Trophoblast cell (in vitro differentiated cells and primary cell): ENCODE measurements around the gene C5orf52.
"Not testable (repeated sequence)": the region's sequence is repeated elsewhere in the genome, so short reads cannot be mapped to it uniquely, and the experiment has no call there.

Experiments used
- DNase-seq, 2 donors: peaks; one replicate each; pipeline ENCODE4 v3.0.0-alpha.2; 2016
- H2AFZ ChIP-seq: 2 replicates; pipeline ENCODE4 v1.6.1; 2013; ENCODE audit warnings: low read length, moderate library complexity, mild to moderate bottlenecking; ENCODE audit not compliant: insufficient read depth, poor library complexity
- H2AK5ac ChIP-seq: 2 replicates; pipeline ENCODE4 v1.6.1; 2013; ENCODE audit warnings: mild to moderate bottlenecking, low read length
- H2BK120ac ChIP-seq: 2 replicates; pipeline ENCODE4 v1.6.1; 2013; ENCODE audit warnings: low read length, mild to moderate bottlenecking, moderate library complexity; ENCODE audit not compliant: insufficient read depth, poor library complexity
- H2BK12ac ChIP-seq: 2 replicates; pipeline ENCODE4 v1.6.1; 2013; ENCODE audit warnings: mild to moderate bottlenecking, low read length, moderate library complexity
- H2BK5ac ChIP-seq: 2 replicates; pipeline ENCODE4 v1.6.1; 2013; ENCODE audit warnings: low read length, low read depth, moderate library complexity, mild to moderate bottlenecking; ENCODE audit not compliant: poor library complexity
- H3K14ac ChIP-seq: 2 replicates; pipeline ENCODE4 v1.6.1; 2013; ENCODE audit warnings: mild to moderate bottlenecking, low read length
- H3K18ac ChIP-seq: 2 replicates; pipeline ENCODE4 v1.6.1; 2013; ENCODE audit warnings: mild to moderate bottlenecking, low read length
- H3K23ac ChIP-seq: 2 replicates; pipeline ENCODE4 v1.6.1; 2013; ENCODE audit warnings: low read length
- H3K27ac ChIP-seq: 2 replicates; pipeline ENCODE4 v1.5.1; 2013; ENCODE audit warnings: low read depth, mild to moderate bottlenecking, inconsistent platforms, low read length, moderate library complexity
- H3K27me3 ChIP-seq: 2 replicates; pipeline ENCODE4 v1.6.1; 2013; ENCODE audit warnings: inconsistent platforms, mild to moderate bottlenecking, low read length, moderate library complexity; ENCODE audit not compliant: insufficient read depth
- H3K36me3 ChIP-seq, 2 experiments: 1 replicate in 1 of 2; 2 replicates in 1 of 2; pipeline ENCODE4 v1.6.1; 2013; ENCODE audit warnings: low read length in 2 of 2, mild to moderate bottlenecking in 2 of 2, moderate library complexity in 1 of 2; ENCODE audit not compliant: insufficient read depth in 2 of 2, control insufficient read depth in 1 of 2
- H3K4ac ChIP-seq: 2 replicates; pipeline ENCODE4 v1.6.1; 2013; ENCODE audit warnings: low read depth, mild to moderate bottlenecking, low read length, moderate library complexity
- H3K4me1 ChIP-seq, 2 experiments: 1 replicate in 1 of 2; 2 replicates in 1 of 2; pipeline ENCODE4 v1.6.1; 2013; ENCODE audit warnings: low read length in 2 of 2, mild to moderate bottlenecking in 2 of 2, moderate library complexity in 1 of 2; ENCODE audit not compliant: insufficient read depth in 2 of 2, control insufficient read depth in 1 of 2
- H3K4me2 ChIP-seq: 2 replicates; pipeline ENCODE4 v1.6.1; 2013; ENCODE audit warnings: inconsistent platforms, mild to moderate bottlenecking, low read length, moderate library complexity
- H3K4me3 ChIP-seq: 2 replicates; pipeline ENCODE4 v1.5.1; 2013; ENCODE audit warnings: mild to moderate bottlenecking, low read depth, low read length, inconsistent platforms
- H3K79me1 ChIP-seq: one replicate; pipeline ENCODE4 v1.6.1; 2013; ENCODE audit warnings: low read length
- H3K79me2 ChIP-seq: 2 replicates; pipeline ENCODE4 v1.6.1; 2013; ENCODE audit warnings: low read length, mild to moderate bottlenecking; ENCODE audit not compliant: control insufficient read depth, insufficient read depth, poor library complexity
- H3K9ac ChIP-seq: 2 replicates; pipeline ENCODE4 v1.6.1; 2013; ENCODE audit warnings: mild to moderate bottlenecking, low read length
- H3K9me3 ChIP-seq: 2 replicates; pipeline ENCODE4 v1.6.1; 2013; ENCODE audit warnings: low read depth, mild to moderate bottlenecking, control low read depth, inconsistent platforms, low read length; ENCODE audit not compliant: insufficient read depth
- H4K12ac ChIP-seq: 2 replicates; pipeline ENCODE4 v1.6.1; 2013; ENCODE audit warnings: low read depth, mild to moderate bottlenecking, low read length, moderate library complexity
- H4K8ac ChIP-seq: 2 replicates; pipeline ENCODE4 v1.6.1; 2013; ENCODE audit warnings: low read depth, mild to moderate bottlenecking, low read length, moderate library complexity
- H4K91ac ChIP-seq: one replicate; pipeline ENCODE4 v1.6.1; 2013; ENCODE audit warnings: low read depth, mild to moderate bottlenecking, low read length, moderate library complexity
- WGBS: extraction: QIAGEN DNeasy Blood & Tissue Kit; methylation state at CpG from one replicate; pipeline ENCODE4 v1.1.7; 2013; ENCODE audit warnings: missing lambda C conversion rate; ENCODE audit not compliant: insufficient read length, insufficient coverage; ENCODE audit errors: extremely low coverage; 5-methylcytosine and 5-hydroxymethylcytosine counted together

The C5orf52 gene

GRCh38 chr5:157693816-157694215, 22.5 kb downstream of the C5orf52 start:
- not testable (repeated sequence) for H3K27me3 ChIP-seq, H3K36me3 ChIP-seq, H3K9ac ChIP-seq, H3K79me1 ChIP-seq, H3K79me2 ChIP-seq, H3K23ac ChIP-seq, H3K18ac ChIP-seq, H4K8ac ChIP-seq, H2AFZ ChIP-seq, H3K4ac ChIP-seq, H3K4me2 ChIP-seq, H3K9me3 ChIP-seq, H3K27ac ChIP-seq, H4K12ac ChIP-seq, H2AK5ac ChIP-seq, H4K91ac ChIP-seq, H2BK5ac ChIP-seq, H2BK12ac ChIP-seq, H3K4me3 ChIP-seq, H3K14ac ChIP-seq, DNase-seq, H3K4me1 ChIP-seq, H2BK120ac ChIP-seq
- no CpG with 5 or more reads among the region's 25 CpGs for WGBS

GRCh38 chr5:157696154-157696553, 24.8 kb downstream of the C5orf52 start:
- H3K4me2 ChIP-seq, H3K23ac ChIP-seq, H3K9me3 ChIP-seq, H2AK5ac ChIP-seq, H2AFZ ChIP-seq, H4K12ac ChIP-seq, H2BK5ac ChIP-seq, H3K4ac ChIP-seq, H3K18ac ChIP-seq, H2BK120ac ChIP-seq, H3K36me3 ChIP-seq, H3K9ac ChIP-seq, H3K4me1 ChIP-seq, H2BK12ac ChIP-seq, H3K4me3 ChIP-seq, H4K8ac ChIP-seq, DNase-seq, H3K14ac ChIP-seq, H3K79me2 ChIP-seq, H4K91ac ChIP-seq, H3K27me3 ChIP-seq, H3K27ac ChIP-seq, H3K79me1 ChIP-seq: not testable (repeated sequence)
- no CpG with 5 or more reads among the region's 3 CpGs for WGBS

GRCh38 chr5:157698674-157699073, 27.3 kb downstream of the C5orf52 start:
- H3K23ac ChIP-seq, H3K27ac ChIP-seq, H3K14ac ChIP-seq, H2BK12ac ChIP-seq, H3K4me3 ChIP-seq, H3K4me2 ChIP-seq, H2AK5ac ChIP-seq, H3K18ac ChIP-seq, H4K91ac ChIP-seq, H2BK120ac ChIP-seq, H3K4ac ChIP-seq, H2BK5ac ChIP-seq, DNase-seq, H3K27me3 ChIP-seq, H3K4me1 ChIP-seq, H3K9me3 ChIP-seq, H4K8ac ChIP-seq, H3K79me1 ChIP-seq, H2AFZ ChIP-seq, H4K12ac ChIP-seq, H3K9ac ChIP-seq, H3K79me2 ChIP-seq, H3K36me3 ChIP-seq: not testable (repeated sequence)
- no CpG with 5 or more reads among the region's 4 CpGs for WGBS

GRCh38 chr5:157703736-157704135, 32.4 kb downstream of the C5orf52 start:
- H4K91ac ChIP-seq: no peak overlapping the region
- no peak overlapping the region for H4K8ac ChIP-seq
- H3K4me2 ChIP-seq: no peak overlapping the region
- H2AK5ac ChIP-seq: no peak overlapping the region
- no peak overlapping the region for H2BK5ac ChIP-seq
- no peak overlapping the region for H3K18ac ChIP-seq
- H3K9ac ChIP-seq: no peak overlapping the region
- no peak for DNase-seq
- no peak overlapping the region for H3K23ac ChIP-seq
- H2AFZ ChIP-seq: no peak overlapping the region
- no peak overlapping the region for H3K4ac ChIP-seq
- no peak overlapping the region for H3K14ac ChIP-seq
- H3K79me2 ChIP-seq: no peaks in the 10 kb centered on the region
- no CpG with 5 or more reads among the region's 3 CpGs for WGBS
- no peak overlapping the region for H3K4me3 ChIP-seq
- no peak overlapping the region for H2BK12ac ChIP-seq
- H3K27me3 ChIP-seq: no peaks in the 10 kb centered on the region
- no peak overlapping the region for H2BK120ac ChIP-seq
- no peaks in the 10 kb centered on the region for H3K4me1 ChIP-seq
- no peaks in the 10 kb centered on the region for H3K36me3 ChIP-seq
- H3K27ac ChIP-seq: no peak overlapping the region
- H3K9me3 ChIP-seq: peaks cover 5% of the 10 kb centered on the region
- H4K12ac ChIP-seq: no peak overlapping the region
- no peaks in the 10 kb centered on the region for H3K79me1 ChIP-seq
